GM23248 (cell line): ENCODE measurements around the gene OPCML. TPM values are rescaled to one million over a fixed set of nuclear protein-coding genes. Genes with fewer than 3 reads are reported as not detected.
A peak's percentile ranks its signal among the peaks of the same experiment; 100 is the strongest.

Experiments used
- DNase-seq: peaks from one replicate; pipeline ENCODE4 v3.0.0-alpha.2; 2015
- H2AFZ ChIP-seq: fragments of 200-600 bp; sonication (generic); 2 replicates; pipeline ENCODE4 v1.6.1; 2016; ENCODE audit warnings: antibody characterized with exemption
- H3F3A ChIP-seq: fragments of 200-600 bp; sonication (generic); 2 replicates; pipeline ENCODE4 v1.6.1; 2016; ENCODE audit warnings: mild to moderate bottlenecking, antibody characterized with exemption, mixed run types; ENCODE audit not compliant: insufficient read depth
- H3K27ac ChIP-seq: fragments of 200-600 bp; sonication (generic); 2 replicates; pipeline ENCODE4 v1.5.1; 2016; ENCODE audit warnings: mild to moderate bottlenecking
- H3K27me3 ChIP-seq: fragments of 200-600 bp; sonication (generic); replicated peaks from 2 replicates; pipeline ENCODE4 v1.6.1; 2016; ENCODE audit warnings: mild to moderate bottlenecking; ENCODE audit not compliant: insufficient read depth
- H3K36me3 ChIP-seq: fragments of 200-600 bp; sonication (generic); 2 replicates; pipeline ENCODE4 v1.6.1; 2016; ENCODE audit warnings: low read depth, mild to moderate bottlenecking
- H3K4me1 ChIP-seq: fragments of 200-600 bp; sonication (generic); 2 replicates; pipeline ENCODE4 v1.6.1; 2016; ENCODE audit warnings: mild to moderate bottlenecking; ENCODE audit not compliant: insufficient read depth
- H3K4me2 ChIP-seq: fragments of 200-600 bp; sonication (generic); one replicate; pipeline ENCODE4 v1.6.1; 2016; ENCODE audit warnings: mild to moderate bottlenecking; ENCODE audit not compliant: unreplicated experiment
- H3K4me3 ChIP-seq: fragments of 200-600 bp; sonication (generic); 2 replicates; pipeline ENCODE4 v1.5.1; 2016; ENCODE audit warnings: mild to moderate bottlenecking
- H3K79me2 ChIP-seq: fragments of 200-600 bp; sonication (generic); 2 replicates; pipeline ENCODE4 v1.6.1; 2016; ENCODE audit warnings: mild to moderate bottlenecking; ENCODE audit not compliant: insufficient read depth
- H3K9ac ChIP-seq: fragments of 200-600 bp; sonication (generic); 2 replicates; pipeline ENCODE4 v1.6.1; 2016; ENCODE audit warnings: mild to moderate bottlenecking
- H3K9me2 ChIP-seq: fragments of 200-600 bp; sonication (generic); 2 replicates; pipeline ENCODE4 v1.6.1; 2016; ENCODE audit warnings: mixed run types, mild to moderate bottlenecking, moderate library complexity; ENCODE audit not compliant: insufficient read depth
- H3K9me3 ChIP-seq: fragments of 200-600 bp; sonication (generic); one replicate; pipeline ENCODE4 v1.6.1; 2017; ENCODE audit warnings: low read depth
- H4K20me1 ChIP-seq: fragments of 200-600 bp; sonication (generic); 2 replicates; pipeline ENCODE4 v1.6.0; 2016; ENCODE audit not compliant: insufficient read depth
- EZH2 ChIP-seq: fragments of 200-600 bp; sonication (generic); IDR thresholded peaks from 2 replicates; pipeline ENCODE4 v1.6.1; 2018; ENCODE audit warnings: antibody characterized with exemption, mild to moderate bottlenecking; ENCODE audit not compliant: insufficient read depth, poor library complexity, severe bottlenecking
- EZH2phosphoT487 ChIP-seq: fragments of 200-600 bp; sonication (generic); IDR thresholded peaks from 2 replicates; pipeline ENCODE4 v1.6.1; 2018; ENCODE audit warnings: antibody characterized with exemption, moderate library complexity, mild to moderate bottlenecking, low read depth; ENCODE audit not compliant: insufficient read depth
- WGBS, 2 experiments: methylation state at CpG; one replicate each; pipeline ENCODE4 v1.1.6; 2015 to 2017; ENCODE audit warnings: low lambda C conversion rate in 2 of 2, low coverage in 1 of 2; ENCODE audit errors: missing lambda C conversion rate in 2 of 2; 5-methylcytosine and 5-hydroxymethylcytosine counted together
- in situ Hi-C: fragments of 300-500 bp; cut with MboI; formaldehyde crosslinking; loops from 2 replicates; pipeline ENCODE4 v1.15.0; 2020
- polyA plus RNA-seq: library from polyadenylated mRNA; unstranded; fragments of >200 nt; fragmentation: Nextera tagmentation; extraction: Ambion mirVana; gene quantifications from 2 replicates; pipeline ENCODE4 v1.2.1, GENCODE V29; 2016
- total RNA-seq: library from RNA; depleted of rRNA; stranded (reverse); fragments of >200 nt; shearing (Covaris generic); gene quantifications from 2 replicates; pipeline ENCODE4 v1.2.3, GENCODE V29; 2014

OPCML gene
- total and polyA plus RNA-seq, 2 experiments from 2014 or later, result 0.69 to 1.6 TPM

- H3K36me3 ChIP-seq, result no peaks in the 10 kb centered on the region
- peak; percentile 10 for DNase-seq
- no peaks in the 10 kb centered on the region for H3K27me3 ChIP-seq
- WGBS, 2 experiments, result 50 to 58% methylated on average over 4 of the region's 4 CpGs
- peak overlapping the region; percentile 49; the same call in 1 of the 2 replicates for H2AFZ ChIP-seq
- no peaks in the 10 kb centered on the region for H3K79me2 ChIP-seq
- no peaks in the 10 kb centered on the region for H4K20me1 ChIP-seq
- in situ Hi-C loops, result no loop called here
- 0 out of 2 replicates have a peak, but pooled peaks cover 7% of the 10 kb centered on the region for H3K4me1 ChIP-seq
- H3K9ac ChIP-seq, result no peak overlapping the region
- no peaks in the 10 kb centered on the region for H3K9me2 ChIP-seq
- TF ChIP-seq EZH2, result no peak
- TF ChIP-seq EZH2phosphoT487, result no peak
- H3F3A ChIP-seq, result no peaks in the 10 kb centered on the region
- no peak overlapping the region for H3K27ac ChIP-seq
- H3K4me2 ChIP-seq, result no peak overlapping the region
- H3K4me3 ChIP-seq, result no peak overlapping the region
- no peaks in the 10 kb centered on the region for H3K9me3 ChIP-seq
Observed at GRCh38 chr11:132719684-132720083, 812.6 kb downstream of the OPCML start.

GRCh38 chr11:132718711-132719671, 813.3 kb downstream of the OPCML start:
- Histone ChIP-seq H3K9me2 (no peaks in the 10 kb centered on the region), H3K36me3 (no peaks in the 10 kb centered on the region), H2AFZ (peak overlapping the region; percentile 49; the same call in 1 of the 2 replicates), H3K27ac (no peak overlapping the region), H3K79me2 (no peaks in the 10 kb centered on the region), H3K27me3 (no peaks in the 10 kb centered on the region), H3K4me2 (no peak overlapping the region), H3K9me3 (no peaks in the 10 kb centered on the region), H3K4me1 (0 out of 2 replicates have a peak, but pooled peaks cover 7% of the 10 kb centered on the region), H3K4me3 (no peak overlapping the region), H3K9ac (no peak overlapping the region), H4K20me1 (no peaks in the 10 kb centered on the region), H3F3A (peaks cover 6% of the 10 kb centered on the region; the same call in 1 of the 2 replicates)
- DNase-seq, result peak; percentile 27
- WGBS, 2 experiments, result 55 to 57% methylated on average over 27 of the region's 27 CpGs
- TF ChIP-seq EZH2 (no peak), EZH2phosphoT487 (no peak)
- in situ Hi-C loops, result no loop called here

- Histone ChIP-seq H3K9me2 (no peaks in the 10 kb centered on the region), H3K27ac (no peak overlapping the region), H3K9me3 (no peaks in the 10 kb centered on the region), H2AFZ (no peak overlapping the region), H3K9ac (no peak overlapping the region), H3K4me3 (no peak overlapping the region), H3K4me2 (no peak overlapping the region), H3F3A (peaks cover 6% of the 10 kb centered on the region; the same call in 1 of the 2 replicates), H3K27me3 (no peaks in the 10 kb centered on the region), H4K20me1 (no peaks in the 10 kb centered on the region), H3K79me2 (no peaks in the 10 kb centered on the region), H3K36me3 (no peaks in the 10 kb centered on the region), H3K4me1 (0 out of 2 replicates have a peak, but pooled peaks cover 7% of the 10 kb centered on the region)
- TF ChIP-seq EZH2 (no peak), EZH2phosphoT487 (no peak)
- DNase-seq, result no peak
- 63 to 64% methylated on average over 8 of the region's 8 CpGs for WGBS, 2 experiments
- in situ Hi-C loops, result no loop called here
Observed at GRCh38 chr11:132717824-132718223, 814.5 kb downstream of the OPCML start.

GRCh38 chr11:132716037-132716436, 816.3 kb downstream of the OPCML start:
- in situ Hi-C loops, result no loop called here
- no peak for DNase-seq
- H2AFZ ChIP-seq, result no peak overlapping the region
- H3F3A ChIP-seq, result peaks cover 6% of the 10 kb centered on the region; the same call in 1 of the 2 replicates
- WGBS, 2 experiments, result 50 to 71% methylated on average over 2 of the region's 2 CpGs
- 0 out of 2 replicates have a peak, but pooled peaks cover 7% of the 10 kb centered on the region for H3K4me1 ChIP-seq
- no peak overlapping the region for H3K4me2 ChIP-seq
- H3K4me3 ChIP-seq, result no peak overlapping the region
- no peaks in the 10 kb centered on the region for H3K9me3 ChIP-seq
- no peak overlapping the region for H3K9ac ChIP-seq
- H3K79me2 ChIP-seq, result no peaks in the 10 kb centered on the region
- H4K20me1 ChIP-seq, result no peaks in the 10 kb centered on the region
- no peak for TF ChIP-seq EZH2phosphoT487
- TF ChIP-seq EZH2, result no peak
- H3K27ac ChIP-seq, result no peak overlapping the region
- no peaks in the 10 kb centered on the region for H3K9me2 ChIP-seq
- no peaks in the 10 kb centered on the region for H3K27me3 ChIP-seq
- H3K36me3 ChIP-seq, result no peaks in the 10 kb centered on the region
